Spinal cord (tissue), 10 donors: ENCODE measurements around the gene NOS1AP. TPM values are rescaled to one million over a fixed set of nuclear protein-coding genes. Genes with fewer than 3 reads are reported as not detected.
A peak's percentile ranks its signal among the peaks of the same experiment; 100 is the strongest.
"Not testable (repeated sequence)": the region's sequence is repeated elsewhere in the genome, so short reads cannot be mapped to it uniquely, and the experiment has no call there.

ENCODE experiments used
- DNase-seq, 6 donors: peaks; one replicate each; pipeline versions ENCODE4 v3.0.0 to v3.0.0-alpha.2; 2013 to 2015; ENCODE audit warnings: low spot score in 6 of 6, low read depth in 4 of 6
- H3K27ac ChIP-seq: one replicate; pipeline ENCODE4 v1.5.1; 2013; ENCODE audit warnings: low read depth, low read length, control low read depth
- H3K27me3 ChIP-seq: one replicate; pipeline ENCODE4 v1.6.1; 2013; ENCODE audit warnings: low read length; ENCODE audit not compliant: control insufficient read depth, insufficient read depth
- H3K36me3 ChIP-seq: one replicate; pipeline ENCODE4 v1.6.1; 2013; ENCODE audit warnings: low read length; ENCODE audit not compliant: control insufficient read depth, insufficient read depth
- H3K4me1 ChIP-seq: one replicate; pipeline ENCODE4 v1.6.1; 2013; ENCODE audit warnings: low read length; ENCODE audit not compliant: control insufficient read depth, insufficient read depth
- H3K4me3 ChIP-seq: one replicate; pipeline ENCODE4 v1.5.1; 2013; ENCODE audit warnings: low read depth, low read length, control low read depth
- H3K9me3 ChIP-seq: one replicate; pipeline ENCODE4 v1.6.1; 2013; ENCODE audit warnings: low read length; ENCODE audit not compliant: control insufficient read depth, insufficient read depth
- WGBS: methylation state at CpG from one replicate; pipeline ENCODE4 v1.1.5; 2013; ENCODE audit warnings: missing lambda C conversion rate; ENCODE audit not compliant: insufficient coverage; 5-methylcytosine and 5-hydroxymethylcytosine counted together
- polyA plus RNA-seq, 2 donors: library from polyadenylated mRNA; unstranded; fragments of 120-200 nt; gene quantifications; one replicate each; pipeline ENCODE4 v1.2.1, GENCODE V29; 2013; ENCODE audit not compliant: insufficient read length in 2 of 2
- total RNA-seq, 2 donors: library from RNA; depleted of rRNA in 1 of 2; stranded (reverse); fragments of 120-200 nt in 1 of 2; fragments of >200 nt in 1 of 2; gene quantifications; one replicate each; pipeline versions ENCODE4 v1.2.3 to v1.2.4, GENCODE V29; 2013 to 2014
- donor health status: healthy.

NOS1AP gene
- total and polyA plus RNA-seq, 4 donors, result 4.2 to 9.9 (median 8.1) TPM

DNA sequence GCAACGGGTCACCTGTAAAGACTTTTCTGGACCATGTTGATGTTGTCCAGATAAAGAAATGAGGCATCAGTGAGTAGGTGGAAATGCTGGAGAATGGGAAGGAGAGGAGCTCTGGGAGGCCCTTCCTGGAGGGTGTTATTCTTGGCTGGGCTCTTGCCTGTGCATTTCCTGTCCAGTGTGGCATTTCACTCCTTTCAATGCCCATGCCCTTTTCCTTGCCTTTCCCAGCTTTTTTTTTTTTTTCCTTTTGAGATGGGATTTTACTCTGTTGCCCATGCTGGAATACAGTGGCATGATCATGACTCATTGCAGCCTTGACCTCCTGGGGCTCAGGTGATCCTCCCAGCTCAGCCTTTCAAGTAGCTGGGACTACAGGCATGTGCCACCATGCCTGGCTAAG, 11.8 kb downstream of the NOS1AP start:
- no peaks in the 10 kb centered on the region for H3K36me3 ChIP-seq
- no peak overlapping the region for H3K4me3 ChIP-seq
- no peaks in the 10 kb centered on the region for H3K9me3 ChIP-seq
- no peak for DNase-seq
- no peaks in the 10 kb centered on the region for H3K4me1 ChIP-seq
- H3K27ac ChIP-seq, result no peak overlapping the region
- no peaks in the 10 kb centered on the region for H3K27me3 ChIP-seq
- 100% methylated on average over 1 of the region's 1 CpG for WGBS

DNA sequence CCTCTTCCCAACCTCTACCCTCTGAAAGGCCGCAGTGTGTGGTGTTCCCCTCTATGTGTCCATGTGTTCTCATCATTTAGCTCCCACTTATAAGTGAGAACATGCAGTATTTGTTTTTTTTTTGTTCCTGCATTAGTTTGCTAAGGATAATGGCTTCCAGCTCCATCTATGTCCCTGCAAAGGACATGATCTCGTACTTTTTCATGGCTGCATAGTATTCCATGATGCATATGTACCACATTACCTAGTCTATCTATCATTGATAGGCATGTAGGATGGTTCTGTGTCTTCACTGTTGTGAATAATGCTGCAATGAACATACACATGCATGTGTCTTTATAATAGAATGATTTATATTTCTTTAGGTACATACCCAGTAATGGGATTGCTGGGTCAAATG, 12.6 kb downstream of the NOS1AP start:
- DNase-seq, H3K4me1 ChIP-seq, H3K9me3 ChIP-seq, H3K27ac ChIP-seq, H3K27me3 ChIP-seq, H3K36me3 ChIP-seq, H3K4me3 ChIP-seq: not testable (repeated sequence)
- WGBS, result no CpG with 5 or more reads among the region's 2 CpGs

GRCh38 chr1:162083273-162083672, 13.8 kb downstream of the NOS1AP start:
- Histone ChIP-seq H3K4me1 (no peaks in the 10 kb centered on the region), H3K27ac (no peak overlapping the region), H3K36me3 (no peaks in the 10 kb centered on the region), H3K4me3 (no peak overlapping the region), H3K27me3 (no peaks in the 10 kb centered on the region), H3K9me3 (no peaks in the 10 kb centered on the region)
- 100% methylated on average over 1 of the region's 2 CpGs for WGBS
- no peak for DNase-seq

- DNase-seq, result no peak
- no peaks in the 10 kb centered on the region for H3K4me1 ChIP-seq
- H3K9me3 ChIP-seq, result no peaks in the 10 kb centered on the region
- no peaks in the 10 kb centered on the region for H3K27me3 ChIP-seq
- no peak overlapping the region for H3K4me3 ChIP-seq
- H3K36me3 ChIP-seq, result no peaks in the 10 kb centered on the region
- WGBS, result 88% methylated on average over 1 of the region's 3 CpGs
- H3K27ac ChIP-seq, result no peak overlapping the region
Measured at GRCh38 chr1:162085991-162086390, 16.5 kb downstream of the NOS1AP start.

GRCh38 chr1:162087111-162087510, 17.6 kb downstream of the NOS1AP start:
- no peaks in the 10 kb centered on the region for H3K4me1 ChIP-seq
- no peak overlapping the region for H3K27ac ChIP-seq
- no CpG with 5 or more reads among the region's 1 CpG for WGBS
- no peaks in the 10 kb centered on the region for H3K36me3 ChIP-seq
- no peak overlapping the region for H3K4me3 ChIP-seq
- no peak for DNase-seq
- H3K9me3 ChIP-seq, result no peaks in the 10 kb centered on the region
- no peaks in the 10 kb centered on the region for H3K27me3 ChIP-seq

DNA sequence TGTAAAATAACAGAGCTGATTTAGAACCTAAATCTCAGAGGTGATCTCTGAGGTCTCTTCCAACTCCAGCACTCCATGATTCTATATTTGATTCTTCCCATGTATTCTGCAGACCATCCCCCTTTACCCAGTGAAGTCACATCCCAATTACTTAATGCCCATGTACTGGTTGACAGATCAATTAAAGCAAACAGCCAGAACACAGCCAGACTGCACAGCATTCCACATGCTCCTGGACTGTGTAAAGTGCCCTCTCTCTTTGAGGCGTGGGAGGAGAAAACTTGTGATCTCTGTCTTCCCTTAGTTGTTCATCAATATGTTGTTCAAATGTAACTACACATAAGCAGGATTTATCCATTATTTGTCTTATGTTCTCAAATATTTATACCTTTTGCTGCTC, 18.1 kb downstream of the NOS1AP start:
- no CpG with 5 or more reads among the region's 1 CpG for WGBS
- Histone ChIP-seq H3K9me3 (no peaks in the 10 kb centered on the region), H3K36me3 (no peaks in the 10 kb centered on the region), H3K4me3 (no peak overlapping the region), H3K27me3 (no peaks in the 10 kb centered on the region), H3K27ac (no peak overlapping the region), H3K4me1 (no peaks in the 10 kb centered on the region)
- DNase-seq, result no peak

GRCh38 chr1:162088281-162088969, 18.9 kb downstream of the NOS1AP start:
- DNase-seq, result peak in 1 of 6 donors; percentile 24
- no peak overlapping the region for H3K4me3 ChIP-seq
- H3K9me3 ChIP-seq, result no peaks in the 10 kb centered on the region
- H3K36me3 ChIP-seq, result no peaks in the 10 kb centered on the region
- WGBS, result 40% methylated on average over 1 of the region's 5 CpGs
- no peaks in the 10 kb centered on the region for H3K4me1 ChIP-seq
- no peaks in the 10 kb centered on the region for H3K27me3 ChIP-seq
- H3K27ac ChIP-seq, result no peak overlapping the region

DNA sequence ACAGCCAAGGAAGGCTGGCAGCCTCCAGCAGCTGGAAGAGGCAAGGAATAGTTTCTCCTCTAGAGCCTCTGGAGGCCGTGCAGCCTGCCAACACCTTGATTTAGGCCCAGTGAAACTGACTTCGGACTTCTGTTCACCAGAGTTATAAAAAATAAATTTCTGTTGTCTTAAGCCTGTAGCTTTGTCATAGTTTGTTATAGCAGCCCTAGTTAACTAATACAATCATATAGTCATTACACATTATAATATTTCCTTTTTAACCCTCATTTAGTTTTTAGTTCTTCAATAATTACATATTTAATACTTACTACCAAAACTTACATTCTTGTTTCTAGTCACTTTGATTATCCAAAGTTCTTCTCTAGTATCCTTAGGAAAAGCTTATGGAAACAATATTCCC, 20.3 kb downstream of the NOS1AP start:
- Histone ChIP-seq H3K27me3 (no peaks in the 10 kb centered on the region), H3K4me1 (no peaks in the 10 kb centered on the region), H3K27ac (no peak overlapping the region), H3K36me3 (no peaks in the 10 kb centered on the region), H3K4me3 (no peak overlapping the region), H3K9me3 (no peaks in the 10 kb centered on the region)
- 60% methylated on average over 1 of the region's 2 CpGs for WGBS
- DNase-seq, result no peak

DNA sequence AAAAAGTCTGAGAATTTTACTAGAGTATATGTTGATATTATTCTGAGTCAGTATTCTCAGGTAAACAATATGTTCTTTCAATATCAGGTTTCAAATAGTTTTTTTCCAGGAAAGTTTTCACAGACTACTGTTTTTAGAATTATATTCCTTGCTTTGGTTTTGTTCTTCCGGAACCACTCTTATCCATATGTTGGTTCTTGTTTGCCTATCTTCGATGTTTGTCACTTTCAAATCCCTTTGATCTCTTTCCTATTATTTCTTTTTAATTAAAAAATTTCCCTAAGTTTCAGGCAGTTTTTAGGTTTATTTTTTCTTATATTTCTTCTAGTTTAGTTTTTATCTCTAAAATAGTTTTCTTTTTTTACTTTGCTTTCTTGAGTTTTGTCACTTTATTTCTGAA, 20.9 kb downstream of the NOS1AP start:
- WGBS, result no CpG with 5 or more reads among the region's 2 CpGs
- no peaks in the 10 kb centered on the region for H3K36me3 ChIP-seq
- no peaks in the 10 kb centered on the region for H3K27me3 ChIP-seq
- H3K4me1 ChIP-seq, result no peaks in the 10 kb centered on the region
- H3K4me3 ChIP-seq, result no peak overlapping the region
- no peak overlapping the region for H3K27ac ChIP-seq
- DNase-seq, result no peak
- no peaks in the 10 kb centered on the region for H3K9me3 ChIP-seq

GRCh38 chr1:162091681-162092524, 22.4 kb downstream of the NOS1AP start:
- Histone ChIP-seq H3K4me3 (no peak overlapping the region), H3K36me3 (no peaks in the 10 kb centered on the region), H3K9me3 (no peaks in the 10 kb centered on the region), H3K4me1 (no peaks in the 10 kb centered on the region), H3K27me3 (no peaks in the 10 kb centered on the region), H3K27ac (peak overlapping the region; percentile 40)
- peak in 2 of 6 donors; percentile 57 to 59 for DNase-seq
- 15% methylated on average over 2 of the region's 4 CpGs for WGBS
